Activated T-helper 1 cell treated with anti-CD3 and anti-CD28 coated beads, Interleukin-12 subunit alpha, Interleukin-12 subunit beta, Interleukin-2, Interleukin-4 antibody, amounts not matched to agents 30 ng/mL and 10 ng/mL and 1 ng/mL, durations not matched to agents 14 hours and 24 hours and 36 hours (primary cell): ENCODE measurements around the gene CADM3. TPM values are rescaled to one million over a fixed set of nuclear protein-coding genes. Genes with fewer than 3 reads are reported as not detected.

Experiments
- total RNA-seq: library from RNA; stranded (reverse); gene quantifications from 2 replicates; pipeline ENCODE4 v1.2.3, GENCODE V29; 2022

CADM3 gene
- total RNA-seq, 1 donor from 2014 or later: not detected

Other genes with a start within 250 kb of the CADM3 start
- gene PYHIN1, start 240.1 kb upstream of the CADM3 start, total RNA-seq: 19.5 and 19.9 TPM in 2 replicates
- 223 and 232 TPM in 2 replicates for gene IFI16, start 161.7 kb upstream of the CADM3 start, total RNA-seq
- gene AIM2, start 94.8 kb upstream of the CADM3 start, total RNA-seq: 49.0 and 52.9 TPM in 2 replicates
- not detected in 2 replicates for gene ACKR1, start 33.3 kb downstream of the CADM3 start, total RNA-seq
- gene FCER1A, start 130.7 kb downstream of the CADM3 start, total RNA-seq: not detected in 2 replicates